H9 (cell line): ENCODE data around the gene KCNH1. TPM values are rescaled to one million over a fixed set of nuclear protein-coding genes. Genes with fewer than 3 reads are reported as not detected.

Experiments
- DNase-seq: peaks from one replicate; pipeline ENCODE4 v3.0.0-alpha.2; 2017
- H2AFZ ChIP-seq: one replicate; pipeline ENCODE4 v1.6.1; 2013; ENCODE audit warnings: mild to moderate bottlenecking, low read length, control low read depth, moderate library complexity
- H2AK5ac ChIP-seq: 2 replicates; pipeline ENCODE4 v1.6.1; 2013; ENCODE audit warnings: low read length, control low read depth, mixed read lengths; ENCODE audit not compliant: insufficient read length
- H2BK120ac ChIP-seq: one replicate; pipeline ENCODE4 v1.6.1; 2013; ENCODE audit warnings: low read depth, mild to moderate bottlenecking, low read length, control low read depth, inconsistent platforms; ENCODE audit not compliant: poor library complexity, severe bottlenecking
- H2BK12ac ChIP-seq: 2 replicates; pipeline ENCODE4 v1.6.1; 2013; ENCODE audit warnings: low read length, control low read depth, mixed read lengths, low read depth; ENCODE audit not compliant: insufficient read length
- H2BK15ac ChIP-seq: 2 replicates; pipeline ENCODE4 v1.6.1; 2013; ENCODE audit warnings: low read depth, low read length, control low read depth
- H2BK20ac ChIP-seq: one replicate; pipeline ENCODE4 v1.6.1; 2013; ENCODE audit warnings: low read depth, mild to moderate bottlenecking, low read length, control low read depth, inconsistent platforms; ENCODE audit not compliant: poor library complexity, severe bottlenecking
- H2BK5ac ChIP-seq: 2 replicates; pipeline ENCODE4 v1.6.1; 2013; ENCODE audit warnings: low read length, control low read depth, mixed read lengths; ENCODE audit not compliant: insufficient read length
- H3K14ac ChIP-seq: 2 replicates; pipeline ENCODE4 v1.6.1; 2013; ENCODE audit warnings: low read length, control low read depth; ENCODE audit not compliant: insufficient read depth
- H3K18ac ChIP-seq: 2 replicates; pipeline ENCODE4 v1.6.1; 2013; ENCODE audit warnings: low read depth, mild to moderate bottlenecking, mixed read lengths, low read length, control low read depth; ENCODE audit not compliant: insufficient read length
- H3K23ac ChIP-seq: 2 replicates; pipeline ENCODE4 v1.6.1; 2013; ENCODE audit warnings: low read length, control low read depth, mixed read lengths, low read depth; ENCODE audit not compliant: insufficient read length
- H3K23me2 ChIP-seq: 2 replicates; pipeline ENCODE4 v1.6.1; 2013; ENCODE audit warnings: low read depth, mild to moderate bottlenecking, mixed read lengths, low read length, control low read depth; ENCODE audit not compliant: insufficient read length, poor library complexity, severe bottlenecking
- H3K27ac ChIP-seq: 2 replicates; pipeline ENCODE4 v1.5.1; 2013; ENCODE audit warnings: low read length, control low read depth, mixed read lengths, low read depth; ENCODE audit not compliant: insufficient read length
- H3K27me3 ChIP-seq: 2 replicates; pipeline ENCODE4 v1.6.1; 2013; ENCODE audit warnings: low read length, control low read depth, inconsistent platforms; ENCODE audit not compliant: insufficient read depth
- H3K4ac ChIP-seq: 2 replicates; pipeline ENCODE4 v1.6.1; 2013; ENCODE audit warnings: low read depth, mild to moderate bottlenecking, control low read depth, inconsistent platforms, low read length, moderate library complexity
- H3K4me1 ChIP-seq: 2 replicates; pipeline ENCODE4 v1.6.1; 2013; ENCODE audit warnings: low read length, control low read depth, inconsistent platforms; ENCODE audit not compliant: insufficient read depth
- H3K4me2 ChIP-seq: 2 replicates; pipeline ENCODE4 v1.6.1; 2013; ENCODE audit warnings: low read length, control low read depth, mixed read lengths; ENCODE audit not compliant: insufficient read length, insufficient read depth
- H3K56ac ChIP-seq: 2 replicates; pipeline ENCODE4 v1.6.1; 2013; ENCODE audit warnings: low read depth, mild to moderate bottlenecking, mixed read lengths, low read length, control low read depth; ENCODE audit not compliant: insufficient read length
- H3K79me1 ChIP-seq: 2 replicates; pipeline ENCODE4 v1.6.1; 2013; ENCODE audit warnings: low read depth, mild to moderate bottlenecking, moderate library complexity, low read length, control low read depth, inconsistent platforms; ENCODE audit not compliant: insufficient read depth, poor library complexity, severe bottlenecking
- H3K79me2 ChIP-seq: 2 replicates; pipeline ENCODE4 v1.6.1; 2013; ENCODE audit warnings: low read length, control low read depth, inconsistent platforms; ENCODE audit not compliant: insufficient read depth
- H3K9ac ChIP-seq: 2 replicates; pipeline ENCODE4 v1.6.1; 2013; ENCODE audit warnings: low read length, control low read depth, mixed read lengths; ENCODE audit not compliant: insufficient read length; ENCODE audit errors: extremely low read depth
- H3K9me3 ChIP-seq: one replicate; pipeline ENCODE4 v1.6.1; 2013; ENCODE audit warnings: low read depth, low read length, inconsistent platforms; ENCODE audit not compliant: control insufficient read depth
- H3T11ph ChIP-seq: one replicate; pipeline ENCODE4 v1.6.1; 2013; ENCODE audit warnings: mild to moderate bottlenecking, low read length, control low read depth, inconsistent platforms
- H4K20me1 ChIP-seq: one replicate; pipeline ENCODE4 v1.6.1; 2013; ENCODE audit not compliant: control insufficient read depth, insufficient read length, insufficient read depth
- H4K5ac ChIP-seq: 2 replicates; pipeline ENCODE4 v1.6.1; 2013; ENCODE audit warnings: low read depth, mild to moderate bottlenecking, mixed read lengths, low read length, control low read depth; ENCODE audit not compliant: insufficient read length
- H4K8ac ChIP-seq: replicated peaks from 2 replicates; pipeline ENCODE4 v1.6.1; 2013; ENCODE audit warnings: low read length, control low read depth, mixed read lengths, low read depth; ENCODE audit not compliant: insufficient read length
- H4K91ac ChIP-seq: 2 replicates; pipeline ENCODE4 v1.6.1; 2013; ENCODE audit warnings: low read depth, mild to moderate bottlenecking, moderate library complexity, mixed read lengths, low read length, control low read depth; ENCODE audit not compliant: insufficient read length
- H3K27ac Mint-ChIP-seq, 3 experiments: 2 replicates in 2 of 3; 3 replicates in 1 of 3; pipeline ENCODE4 v1.8.0; 2020 to 2021; ENCODE audit warnings: mixed read lengths in 3 of 3, mild to moderate bottlenecking in 1 of 3, moderate library complexity in 1 of 3
- H3K27me3 Mint-ChIP-seq: 2 replicates; pipeline ENCODE4 v1.8.0; 2021; ENCODE audit warnings: low read depth, mild to moderate bottlenecking, moderate library complexity, mixed read lengths
- H3K36me3 Mint-ChIP-seq, 3 experiments: 2 replicates in 2 of 3; 3 replicates in 1 of 3; pipeline ENCODE4 v1.8.0; 2020 to 2021; ENCODE audit warnings: low read depth in 3 of 3, mixed read lengths in 3 of 3; ENCODE audit not compliant: insufficient read depth in 1 of 3
- H3K4me1 Mint-ChIP-seq, 2 experiments: 2 replicates each; pipeline ENCODE4 v1.8.0; 2020; ENCODE audit warnings: mixed read lengths in 2 of 2
- H3K4me3 Mint-ChIP-seq, 2 experiments: 2 replicates in 1 of 2; 3 replicates in 1 of 2; pipeline ENCODE4 v1.8.0; 2020 to 2021; ENCODE audit warnings: mild to moderate bottlenecking in 2 of 2, mixed read lengths in 2 of 2, moderate library complexity in 1 of 2
- H3K9me3 Mint-ChIP-seq, 2 experiments: 2 replicates in 1 of 2; 3 replicates in 1 of 2; pipeline ENCODE4 v1.8.0; 2020; ENCODE audit warnings: mild to moderate bottlenecking in 2 of 2, mixed read lengths in 2 of 2, moderate library complexity in 1 of 2
- CTCF ChIP-seq: fragments of 200-600 bp; sonication (generic); conservative IDR thresholded peaks from 3 replicates; pipeline ENCODE4 v1.8.0; 2021; ENCODE audit warnings: antibody characterized with exemption, mild to moderate bottlenecking
- WGBS: extraction: QIAGEN DNeasy Blood & Tissue Kit; methylation state at CpG from one replicate; pipeline ENCODE4 v1.1.7; 2013; ENCODE audit warnings: missing lambda C conversion rate, low lambda C conversion rate, mixed read lengths; ENCODE audit not compliant: insufficient read length; ENCODE audit errors: extremely low coverage; 5-methylcytosine and 5-hydroxymethylcytosine counted together
- total RNA-seq: library from RNA; stranded (reverse); gene quantifications from 2 replicates; pipeline ENCODE4 v1.2.1, GENCODE V29; 2021

KCNH1 gene
- total RNA-seq, 1 experiment from 2014 or later: 0.11 TPM

- Histone ChIP-seq H3K4ac (no peak overlapping the region), H3K23ac (no peak overlapping the region), H2BK5ac (no peak overlapping the region), H4K91ac (no peak overlapping the region), H4K20me1 (no peaks in the 10 kb centered on the region), H3K9me3 (no peaks in the 10 kb centered on the region), H3K79me1 (no peaks in the 10 kb centered on the region), H3K23me2 (no peaks in the 10 kb centered on the region), H4K8ac (no peak overlapping the region), H3T11ph (no peak overlapping the region), H3K18ac (no peak overlapping the region), H3K4me2 (no peak overlapping the region), H3K27me3 (no peaks in the 10 kb centered on the region), H3K27ac (no peak overlapping the region), H3K14ac (no peak overlapping the region), H2BK15ac (no peak overlapping the region), H3K56ac (no peak overlapping the region), H2BK120ac (no peak overlapping the region), H2BK12ac (no peak overlapping the region), H2AFZ (no peak overlapping the region), H3K9ac (no peak overlapping the region), H3K79me2 (no peaks in the 10 kb centered on the region), H2AK5ac (no peak overlapping the region), H4K5ac (no peak overlapping the region), H3K4me1 (no peaks in the 10 kb centered on the region), H2BK20ac (no peak overlapping the region)
- H3K36me3 Mint-ChIP-seq: peaks cover 0 to 3% (median 2%) of the 10 kb centered on the region in 3 experiments; a peak in 3 of 7 replicates
- H3K27ac Mint-ChIP-seq: no peak overlapping the region
- peaks cover 10 to 11% of the 10 kb centered on the region in 2 experiments for H3K9me3 Mint-ChIP-seq
- H3K4me1 Mint-ChIP-seq: no peaks in the 10 kb centered on the region
- no CpG with 5 or more reads among the region's 2 CpGs for WGBS
- no peaks in the 10 kb centered on the region; the same call in 1 of the 2 replicates for H3K27me3 Mint-ChIP-seq
- TF ChIP-seq CTCF: no peak
- DNase-seq: no peak
- no peak overlapping the region for H3K4me3 Mint-ChIP-seq
These were observed 99.9 kb downstream of the KCNH1 start for GRCh38 chr1:211033921-211034525.
